HG03103 (cell line): ENCODE data around the gene GRM7.

ENCODE experiments used
- ATAC-seq: cut with Tn5 transposase; IDR thresholded peaks from one replicate; pipeline ENCODE4 v1.9.1; 2021; ENCODE audit warnings: low read depth; ENCODE audit not compliant: unreplicated experiment

GRM7 gene

GRCh38 chr3:7630351-7630911 is 769.5 kb downstream of the GRM7 start:
- no peak for ATAC-seq

DNA sequence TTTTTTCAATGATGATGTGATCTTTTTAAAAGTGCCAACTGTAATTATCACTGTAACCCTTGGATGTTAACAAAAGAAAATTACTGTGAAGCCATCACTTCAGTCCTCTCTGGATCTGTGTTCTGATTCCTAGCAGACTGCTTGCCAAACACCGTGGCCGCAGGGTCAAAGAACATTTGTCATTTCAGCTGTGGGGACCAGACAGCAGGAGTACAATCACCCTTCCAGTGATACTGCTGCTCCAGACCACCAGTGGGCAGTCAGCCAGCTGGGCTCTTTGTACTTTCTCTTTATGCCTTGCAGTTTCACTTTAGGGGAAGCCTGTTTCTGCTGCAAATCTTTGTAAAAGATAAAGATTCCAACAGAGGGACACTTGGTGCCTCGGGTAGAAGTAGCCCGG is 770.0 kb downstream of the GRM7 start:
- no peak for ATAC-seq

DNA sequence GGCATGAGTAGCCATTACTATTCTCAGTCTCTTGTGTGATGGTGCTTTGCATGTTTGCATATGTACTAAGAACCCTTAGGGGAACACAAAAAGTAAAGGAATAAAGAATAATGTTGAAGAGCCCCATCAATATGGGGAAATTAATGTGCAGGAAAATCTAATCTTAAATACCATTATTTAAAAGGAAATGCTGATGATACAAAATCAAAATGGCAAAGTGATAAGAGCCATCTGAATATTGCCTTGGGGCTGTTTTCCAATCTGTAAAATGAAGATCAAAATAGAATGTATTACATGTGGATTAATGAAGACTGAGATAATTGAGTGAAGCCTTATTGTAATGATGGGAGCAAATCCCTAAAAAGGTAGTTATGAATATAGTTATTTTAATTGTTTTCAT is 771.4 kb downstream of the GRM7 start:
- ATAC-seq, result no peak

GRCh38 chr3:7637694-7638093 is 776.8 kb downstream of the GRM7 start:
- ATAC-seq, result no peak

- no peak for ATAC-seq
Observed at GRCh38 chr3:7638103-7638502, 777.2 kb downstream of the GRM7 start.

- ATAC-seq, result no peak
Observed at GRCh38 chr3:7640787-7641186, 779.9 kb downstream of the GRM7 start.

GRCh38 chr3:7646851-7647250 is 785.9 kb downstream of the GRM7 start:
- no peak for ATAC-seq

DNA sequence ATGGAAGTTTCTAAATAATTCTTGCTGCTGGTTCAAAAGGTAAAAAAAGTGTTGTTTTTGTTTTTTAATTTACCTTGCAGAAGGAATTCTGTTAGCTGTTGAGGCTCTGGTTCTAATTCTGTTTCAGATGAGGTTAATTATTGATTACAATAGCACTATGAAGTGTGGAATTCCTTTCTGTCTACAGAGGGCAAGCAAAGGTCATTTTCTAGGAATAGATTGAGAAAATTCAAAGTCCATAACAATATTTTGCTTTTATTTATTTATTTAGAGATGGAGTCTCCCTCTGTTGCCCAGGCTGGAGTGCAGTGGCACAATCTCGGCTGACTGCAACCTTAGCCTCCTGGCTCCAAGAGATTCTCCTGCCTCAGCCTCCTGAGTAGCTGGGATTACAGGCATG is 789.6 kb downstream of the GRM7 start:
- ATAC-seq, result no peak

DNA sequence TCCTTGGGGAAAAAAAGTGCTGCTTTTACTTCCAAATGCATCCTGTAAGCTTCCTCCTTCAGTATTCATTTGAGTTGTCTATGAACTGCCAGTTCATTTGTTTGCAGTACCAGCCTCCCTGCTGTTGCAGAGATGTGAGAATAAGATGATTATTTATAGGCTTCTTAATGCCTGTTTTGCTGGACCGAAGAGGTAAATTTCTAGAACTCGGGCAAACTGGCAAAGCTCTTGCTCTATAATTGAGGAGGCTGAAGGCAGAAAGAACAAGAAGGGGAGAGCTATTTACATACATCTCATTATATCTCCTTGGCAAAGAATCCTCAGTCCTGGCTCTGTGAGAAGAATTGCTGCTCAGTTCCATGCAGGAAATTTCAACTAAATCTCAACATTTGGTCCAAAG is 790.4 kb downstream of the GRM7 start:
- no peak for ATAC-seq

GRCh38 chr3:7657214-7658112 is 796.5 kb downstream of the GRM7 start:
- no peak for ATAC-seq

GRCh38 chr3:7658294-7658693 is 797.4 kb downstream of the GRM7 start:
- no peak for ATAC-seq

GRCh38 chr3:7659079-7659478 is 798.2 kb downstream of the GRM7 start:
- ATAC-seq, result no peak

GRCh38 chr3:7663771-7664170 is 802.9 kb downstream of the GRM7 start:
- ATAC-seq, result no peak

DNA sequence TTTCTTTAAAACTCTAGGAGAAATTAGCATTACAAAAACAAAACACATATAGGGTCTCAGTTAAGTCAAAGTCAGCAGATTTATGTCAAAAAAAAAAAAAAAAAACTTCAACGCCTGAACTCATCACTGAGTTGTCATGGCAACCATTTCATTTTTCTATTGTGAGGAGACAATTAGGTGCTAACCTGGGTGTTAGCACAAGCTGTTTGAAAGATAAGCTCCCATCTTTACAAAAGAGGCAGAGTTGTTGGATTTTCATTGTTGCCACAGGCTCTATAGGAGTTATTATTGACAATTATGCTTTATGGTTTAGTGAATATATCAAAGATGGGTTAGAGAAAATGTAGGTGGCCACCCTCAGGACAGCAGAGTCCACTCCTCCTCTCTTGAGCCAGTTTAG is 806.9 kb downstream of the GRM7 start:
- ATAC-seq, result no peak

GRCh38 chr3:7669641-7670040 is 808.7 kb downstream of the GRM7 start:
- no peak for ATAC-seq

DNA sequence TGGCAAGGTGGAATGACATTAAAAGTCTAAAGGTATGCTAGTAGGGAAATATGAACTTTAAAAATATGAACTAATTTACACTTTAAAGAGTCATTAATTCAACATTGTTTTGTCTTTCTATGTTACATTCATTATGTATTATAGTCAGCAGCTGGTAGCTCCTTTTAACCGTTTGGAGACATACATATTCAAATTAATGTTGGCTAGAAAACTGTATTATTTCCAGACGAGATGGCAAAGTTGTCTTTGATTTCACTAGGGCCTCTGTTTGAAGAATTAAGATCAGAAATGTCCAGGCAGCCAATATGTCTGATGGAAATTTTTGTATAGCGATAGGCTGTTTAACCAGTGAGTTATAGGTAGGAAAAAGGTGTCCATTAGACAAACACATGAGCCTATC is 817.6 kb downstream of the GRM7 start:
- ATAC-seq, result no peak

DNA sequence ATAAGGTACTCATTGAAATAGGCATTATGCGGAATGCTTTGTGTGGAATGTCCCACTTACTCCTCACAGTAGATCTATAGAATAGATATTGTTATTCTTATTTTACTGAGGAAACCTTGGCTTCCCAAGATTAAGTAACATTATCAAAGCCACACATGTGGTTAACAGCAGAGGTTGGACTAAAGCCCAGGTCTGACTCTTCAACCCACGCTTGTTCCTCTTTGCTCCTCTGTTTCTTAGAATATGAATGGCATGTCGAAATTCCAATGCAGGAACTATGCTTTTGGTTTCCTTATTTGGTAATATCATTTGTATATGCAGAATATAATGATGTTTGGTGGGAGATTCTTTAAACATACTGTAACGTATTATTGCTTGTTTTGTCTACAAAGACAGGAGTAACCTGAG is 821.9 kb downstream of the GRM7 start:
- ATAC-seq, result no peak

DNA sequence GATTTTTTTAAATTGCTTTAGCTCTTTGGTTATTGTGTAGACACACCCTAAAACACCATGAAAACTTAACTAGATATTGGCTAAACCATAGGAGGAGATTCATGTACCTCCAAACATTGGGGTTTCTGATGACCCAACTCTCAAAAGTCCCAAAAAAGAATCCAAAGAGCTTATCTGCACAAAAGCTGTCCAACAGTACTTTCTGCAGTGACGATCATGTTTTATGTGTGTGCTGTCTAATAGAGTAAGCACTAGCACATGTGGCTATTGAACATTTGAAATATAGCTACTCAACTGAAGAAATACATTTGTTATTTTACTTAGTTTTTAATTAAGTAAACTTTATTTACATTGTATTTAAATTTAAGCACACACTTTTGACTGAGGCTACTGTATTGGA is 822.5 kb downstream of the GRM7 start:
- ATAC-seq, result no peak

- ATAC-seq, result no peak
Observed at GRCh38 chr3:7684182-7684715, 823.3 kb downstream of the GRM7 start.

DNA sequence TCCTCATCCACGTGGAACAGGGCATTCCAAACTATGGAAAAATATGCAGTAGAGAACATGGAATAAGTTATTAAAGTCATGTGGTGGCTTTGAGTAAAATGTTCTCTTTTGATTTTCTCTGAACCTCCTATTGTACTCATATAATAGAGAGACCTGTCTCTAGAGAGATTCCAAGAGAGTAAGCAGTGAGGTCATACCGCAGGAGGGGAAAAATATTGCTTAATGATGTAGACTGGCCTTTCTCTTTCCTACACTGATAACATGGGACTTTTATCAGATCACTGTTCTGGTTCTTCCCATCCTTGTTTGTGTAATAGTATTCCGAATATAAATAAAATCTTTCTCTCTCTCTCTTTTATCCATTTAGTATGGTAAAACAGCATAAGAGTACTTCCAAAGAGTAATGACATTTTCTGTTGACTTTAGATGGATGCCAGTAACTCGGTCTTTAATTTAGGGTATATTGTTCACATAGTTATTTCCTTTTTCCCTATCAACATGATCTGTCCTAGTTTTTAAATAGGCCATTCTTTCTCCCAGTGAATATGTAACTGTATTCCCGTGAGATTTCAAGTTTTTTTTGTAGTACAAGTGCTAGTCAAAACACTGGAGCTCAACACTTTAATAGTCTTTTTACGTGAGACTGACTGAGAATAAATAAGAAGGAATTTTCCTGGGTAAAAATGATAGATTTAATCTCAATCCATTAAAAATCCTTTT is 826.7 kb downstream of the GRM7 start:
- no peak for ATAC-seq

- ATAC-seq, result no peak
Observed at GRCh38 chr3:7692866-7693265, 832.0 kb downstream of the GRM7 start.
